GM19328 (cell line): Measurements from ENCODE around the gene SELENOO.
A peak's percentile ranks its signal among the peaks of the same experiment; 100 is the strongest.

ENCODE experiments used
- ATAC-seq: cut with Tn5 transposase; IDR thresholded peaks from one replicate; pipeline ENCODE4 v1.9.1; 2021; ENCODE audit warnings: mild to moderate bottlenecking, moderate library complexity; ENCODE audit not compliant: unreplicated experiment

SELENOO gene

DNA sequence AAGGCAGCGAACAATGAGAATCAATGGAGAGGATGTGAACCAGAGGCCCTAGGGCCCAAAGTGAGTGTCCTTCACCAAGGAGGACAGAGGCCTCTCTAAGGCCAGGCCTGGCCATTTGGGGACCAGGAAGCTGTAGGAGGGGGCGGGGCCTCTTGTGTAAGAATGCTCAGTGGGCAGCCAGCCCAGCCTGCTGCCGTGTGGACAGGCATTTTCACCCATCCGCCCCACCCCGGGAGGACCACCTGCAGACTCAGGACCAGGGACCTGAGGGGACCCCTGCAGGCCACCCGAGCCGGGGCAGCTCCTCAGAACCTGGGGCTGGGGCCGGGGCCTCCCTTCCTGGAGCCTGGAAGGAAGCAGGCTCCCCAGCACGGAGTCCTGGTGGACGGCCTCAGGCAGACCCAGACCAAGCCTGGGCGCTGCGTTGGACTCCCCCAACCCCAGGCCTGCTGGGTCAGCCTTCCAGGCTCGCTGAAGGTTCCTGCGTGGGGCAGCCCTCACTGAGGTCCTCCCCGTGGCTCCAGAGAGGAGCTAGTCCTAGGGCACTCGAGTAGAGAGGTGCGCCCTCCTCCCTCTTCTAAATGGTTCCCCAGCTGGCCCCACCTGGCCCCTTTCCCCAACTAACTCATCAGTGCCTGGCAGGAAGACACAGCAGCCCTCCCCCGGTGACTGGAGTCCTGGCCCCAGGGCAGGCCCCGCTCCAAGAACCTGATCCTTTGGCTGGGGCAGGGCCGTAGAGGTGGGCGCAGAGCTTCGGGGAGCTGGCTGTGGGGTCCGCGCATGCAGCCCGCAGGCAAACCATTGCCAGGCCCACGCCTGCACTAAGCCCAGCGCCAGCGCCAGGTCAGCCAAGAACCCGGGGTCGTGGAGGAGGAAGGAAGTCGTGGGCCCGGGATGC is 16.6 kb upstream of the SELENOO start:
- no peak for ATAC-seq

DNA sequence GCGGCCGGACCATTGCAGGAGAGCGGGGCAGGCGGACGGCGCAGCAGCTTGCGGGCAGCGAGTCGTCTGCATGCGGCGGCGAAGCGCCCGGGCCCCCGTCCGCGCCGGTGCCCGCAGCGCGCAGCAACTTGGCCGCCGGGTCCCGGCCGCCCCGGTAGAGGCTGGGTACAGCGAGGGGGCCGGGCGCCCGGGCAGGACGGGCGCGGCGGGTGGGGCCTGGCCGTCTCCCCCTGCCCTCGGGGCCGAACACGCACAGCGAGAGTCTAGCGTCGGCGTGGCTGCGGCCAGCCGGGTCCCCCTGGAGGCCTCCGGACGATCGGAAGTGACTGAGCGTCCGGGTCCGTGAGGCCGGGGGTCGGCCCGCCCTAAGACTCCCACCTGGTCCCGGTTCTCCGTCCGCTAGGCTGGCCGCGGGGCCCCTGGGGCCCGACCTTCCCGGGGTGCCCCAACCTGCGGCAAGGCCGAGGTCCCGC is 15.9 kb upstream of the SELENOO start:
- ATAC-seq: no peak

- no peak for ATAC-seq
Observed at GRCh38 chr22:50185375-50186087, 15.3 kb upstream of the SELENOO start, which contains the start of gene TRABD. Gene TRABD (plus strand): TSS chr22:50185913. CDS start chr22:50193061, 7,148 bp downstream.

GRCh38 chr22:50186181-50186714 is 14.6 kb upstream of the SELENOO start:
- no peak for ATAC-seq

GRCh38 chr22:50186761-50187523 is 13.9 kb upstream of the SELENOO start:
- ATAC-seq: no peak

DNA sequence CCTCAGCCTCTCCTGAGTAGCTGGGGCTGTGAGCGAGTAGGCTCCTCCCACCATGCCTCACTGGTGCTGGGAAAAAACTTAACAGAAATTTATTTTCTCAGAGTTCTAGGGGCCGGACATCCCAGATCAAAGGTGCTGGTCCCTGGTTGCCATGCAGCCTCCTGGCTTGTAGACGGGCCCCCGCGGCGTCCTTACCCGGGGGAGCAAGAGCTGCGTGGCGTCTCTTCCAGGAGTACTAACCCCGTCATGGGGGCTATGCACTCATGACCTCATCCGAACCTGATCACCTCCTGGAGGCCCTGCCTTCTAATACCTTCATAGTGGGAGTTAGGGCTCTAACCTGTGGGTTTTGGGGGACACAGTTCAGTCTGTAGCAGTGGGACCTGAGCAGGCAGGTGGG is 12.5 kb upstream of the SELENOO start:
- no peak for ATAC-seq

DNA sequence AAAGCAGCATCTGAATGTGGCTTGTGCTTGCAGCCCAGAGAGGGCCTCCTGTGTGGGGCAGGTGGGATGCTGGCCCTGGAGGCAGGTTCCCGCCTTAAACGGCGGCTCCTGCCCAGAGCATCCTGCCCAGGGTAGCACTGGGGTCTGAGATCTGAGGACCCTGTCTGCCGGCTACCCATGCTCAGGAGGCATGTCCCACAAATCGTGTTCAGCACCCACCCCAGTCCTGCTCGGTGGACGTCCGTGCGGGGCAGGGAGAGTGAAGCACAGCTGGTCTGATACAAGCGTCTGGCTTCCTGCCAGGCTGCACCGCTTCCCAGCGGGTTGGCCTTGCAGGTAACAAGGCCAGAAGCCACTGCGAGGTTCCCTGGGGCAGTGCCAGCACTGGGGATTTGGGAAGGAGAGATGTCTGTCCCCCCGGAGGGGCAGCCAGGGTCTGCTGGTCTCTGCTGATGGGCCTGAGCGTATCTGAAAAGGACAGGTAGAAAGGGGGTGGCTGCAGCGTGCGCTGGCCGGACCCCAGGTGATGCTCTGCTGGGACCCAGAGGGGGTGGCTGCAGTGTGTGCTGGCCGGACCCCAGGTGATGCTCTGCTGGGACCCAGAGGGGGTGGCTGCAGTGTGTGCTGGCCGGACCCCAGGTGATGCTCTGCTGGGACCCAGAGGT is 11.5 kb upstream of the SELENOO start:
- no peak for ATAC-seq

GRCh38 chr22:50189849-50190181 is 11.0 kb upstream of the SELENOO start:
- no peak for ATAC-seq

DNA sequence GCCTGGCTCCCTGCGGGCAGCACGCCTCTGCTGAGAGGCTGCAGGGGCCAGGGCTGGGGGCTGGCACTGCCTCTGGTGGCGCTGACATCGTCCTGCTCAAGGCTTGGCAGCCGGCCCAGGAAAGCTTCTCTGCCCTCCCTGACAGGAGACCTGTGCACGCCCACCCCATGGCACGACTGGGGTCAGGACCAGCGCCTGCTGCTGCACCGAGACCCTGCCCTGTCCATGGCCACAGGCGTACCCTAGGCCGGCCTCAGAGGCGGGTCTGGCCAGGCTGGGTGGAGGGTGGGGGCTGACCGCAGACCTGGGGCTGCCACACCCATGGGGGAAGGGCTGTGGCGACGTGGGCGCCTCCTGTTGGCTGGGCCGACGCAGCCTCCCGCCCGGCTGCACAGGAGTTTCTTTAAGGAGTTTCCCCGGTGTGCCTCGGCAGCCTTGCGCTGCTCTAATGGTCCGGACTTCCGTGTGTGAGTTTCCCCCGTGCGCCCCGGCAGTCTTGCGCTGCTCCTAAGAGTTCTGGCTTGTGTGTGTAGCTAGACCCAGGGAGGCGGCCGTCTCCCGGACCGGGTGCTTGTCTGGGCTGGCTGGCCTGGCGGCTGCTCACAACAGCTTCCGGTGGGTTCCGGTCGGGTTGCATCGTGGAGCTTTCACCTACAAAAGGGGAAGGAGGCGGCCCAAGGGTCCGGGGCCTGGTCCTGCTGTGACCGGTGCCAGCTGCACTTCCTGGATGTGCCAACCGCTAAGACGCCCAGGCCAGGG is 10.4 kb upstream of the SELENOO start:
- ATAC-seq: peak; percentile 44

DNA sequence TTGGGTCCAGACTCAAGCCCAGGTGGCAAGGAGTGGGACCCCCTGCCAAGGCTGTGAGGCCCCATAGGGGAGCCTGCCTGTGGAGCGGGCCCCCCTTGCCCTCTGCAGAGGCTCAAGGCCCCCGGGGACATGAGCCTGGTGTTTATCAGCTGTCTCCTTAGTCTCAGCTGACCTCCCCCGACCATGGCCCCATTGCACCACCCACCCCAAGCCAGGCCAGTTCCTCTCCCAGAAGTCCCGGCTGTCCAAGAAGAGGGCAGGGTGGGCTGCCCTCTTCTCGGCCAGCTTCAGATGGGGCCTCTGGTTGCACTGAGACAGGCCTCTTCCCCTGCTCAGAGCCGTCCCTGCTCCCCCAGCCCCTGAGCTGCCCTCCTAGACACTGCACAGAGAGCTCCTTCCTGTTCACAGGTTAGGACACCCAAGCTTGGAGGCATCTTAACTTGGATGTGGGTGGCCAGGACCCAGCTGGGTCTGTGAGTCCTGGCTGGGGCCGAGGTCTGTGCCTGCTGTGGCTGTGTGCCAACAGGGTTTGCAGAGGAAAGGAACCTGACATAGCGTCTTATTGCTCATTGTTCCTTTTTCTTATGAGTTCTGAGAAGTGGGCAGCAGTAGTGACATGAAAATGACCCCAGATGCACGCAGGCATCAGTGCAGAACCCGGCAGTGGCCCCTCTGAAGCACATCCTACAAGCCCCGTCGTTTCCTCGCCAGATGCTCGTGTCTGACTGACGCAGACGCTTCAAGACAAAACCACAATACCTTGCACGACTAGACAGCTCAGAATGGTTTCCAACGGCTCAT is 9.7 kb upstream of the SELENOO start:
- no peak for ATAC-seq

- ATAC-seq: no peak
Observed at GRCh38 chr22:50192436-50193204, 8.2 kb upstream of the SELENOO start.

GRCh38 chr22:50193621-50194020 is 7.2 kb upstream of the SELENOO start:
- ATAC-seq: no peak

- no peak for ATAC-seq
Observed at GRCh38 chr22:50194037-50194805, 6.6 kb upstream of the SELENOO start.

- no peak for ATAC-seq
Observed at GRCh38 chr22:50196256-50196655, 4.6 kb upstream of the SELENOO start.

DNA sequence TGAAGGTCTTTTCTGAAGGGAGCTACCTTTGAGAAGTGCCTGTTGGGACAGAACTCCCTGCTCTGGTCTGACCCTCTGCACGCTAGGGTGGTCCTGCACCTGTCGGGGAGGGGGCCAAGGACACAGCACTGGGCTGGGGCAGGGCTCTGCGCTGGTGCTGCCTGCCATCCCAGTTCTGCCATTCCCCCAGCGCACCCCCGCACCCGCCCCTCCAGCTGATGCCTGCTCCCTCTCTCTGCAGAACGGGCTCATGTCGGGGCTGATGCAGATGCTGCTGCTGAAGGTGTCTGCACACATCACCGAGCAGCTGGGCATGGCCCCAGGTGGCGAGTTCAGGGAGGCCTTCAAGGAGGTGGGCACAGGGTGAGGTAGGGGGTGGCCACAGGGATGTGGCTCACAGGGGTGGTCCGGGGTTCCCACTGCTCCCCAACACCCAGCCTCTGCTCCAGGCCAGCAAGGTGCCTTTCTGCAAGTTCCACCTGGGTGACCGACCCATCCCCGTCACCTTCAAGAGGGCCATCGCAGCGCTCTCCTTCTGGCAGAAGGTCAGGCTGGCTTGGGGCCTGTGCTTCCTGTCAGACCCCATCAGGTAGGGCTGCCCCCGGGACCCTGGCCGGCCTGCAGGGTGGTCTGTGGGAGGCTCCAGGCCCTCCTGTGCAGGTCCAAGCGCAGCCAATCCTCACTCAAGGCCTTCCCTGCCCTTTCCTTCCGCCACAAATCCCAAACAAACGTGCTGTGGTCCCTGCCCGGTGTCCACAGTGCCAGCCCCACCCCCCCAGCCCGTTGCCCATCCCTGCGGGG is 3.6 kb upstream of the SELENOO start:
- ATAC-seq: no peak

DNA sequence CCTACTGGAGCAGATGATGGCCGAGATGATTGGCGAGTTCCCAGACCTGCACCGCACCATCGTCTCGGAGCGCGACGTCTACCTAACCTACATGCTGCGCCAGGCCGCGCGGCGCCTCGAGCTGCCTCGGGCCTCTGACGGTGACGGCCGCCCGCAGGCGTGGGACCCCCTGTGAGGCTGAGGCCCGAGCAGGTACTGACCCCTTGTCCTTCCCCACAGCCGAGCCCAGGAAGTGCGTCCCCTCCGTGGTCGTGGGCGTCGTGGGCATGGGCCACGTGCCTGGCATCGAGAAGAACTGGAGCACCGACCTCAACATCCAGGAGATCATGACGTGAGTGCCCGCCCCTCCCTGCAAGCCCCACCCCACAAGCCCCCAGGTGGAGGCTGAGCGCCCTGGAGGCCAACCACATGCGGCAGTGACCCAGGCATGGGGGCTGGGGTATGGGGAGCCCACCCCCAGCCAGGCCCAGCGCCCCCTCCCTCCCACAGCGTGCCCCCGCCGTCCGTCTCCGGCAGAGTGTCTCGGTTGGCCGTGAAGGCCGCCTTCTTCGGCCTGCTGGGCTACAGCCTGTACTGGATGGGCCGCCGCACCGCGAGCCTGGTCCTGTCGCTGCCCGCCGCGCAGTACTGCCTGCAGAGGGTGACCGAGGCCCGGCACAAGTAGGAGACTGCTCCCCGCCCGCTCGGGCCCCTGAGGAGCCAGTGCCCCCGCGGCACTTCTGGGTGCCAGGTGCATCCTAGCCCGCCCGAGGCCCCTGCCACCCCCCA is 2.8 kb upstream of the SELENOO start:
- no peak for ATAC-seq
